Activated CD4-positive, alpha-beta T cell treated with anti-CD3 and anti-CD28 coated beads, Interleukin-10, Interleukin-2, amounts not matched to agents 100 ng/mL and 50 ng/mL, durations not matched to agents 16 hours and 8 hours (primary cell): ENCODE measurements around the gene OR6S1.
A peak's percentile ranks its signal among the peaks of the same experiment; 100 is the strongest.
"Not testable (repeated sequence)": the region's sequence is repeated elsewhere in the genome, so short reads cannot be mapped to it uniquely, and the experiment has no call there.

Experiments used
- DNase-seq: peaks from one replicate; pipeline ENCODE4 v3.0.0-alpha.2; 2020

The OR6S1 gene

DNA sequence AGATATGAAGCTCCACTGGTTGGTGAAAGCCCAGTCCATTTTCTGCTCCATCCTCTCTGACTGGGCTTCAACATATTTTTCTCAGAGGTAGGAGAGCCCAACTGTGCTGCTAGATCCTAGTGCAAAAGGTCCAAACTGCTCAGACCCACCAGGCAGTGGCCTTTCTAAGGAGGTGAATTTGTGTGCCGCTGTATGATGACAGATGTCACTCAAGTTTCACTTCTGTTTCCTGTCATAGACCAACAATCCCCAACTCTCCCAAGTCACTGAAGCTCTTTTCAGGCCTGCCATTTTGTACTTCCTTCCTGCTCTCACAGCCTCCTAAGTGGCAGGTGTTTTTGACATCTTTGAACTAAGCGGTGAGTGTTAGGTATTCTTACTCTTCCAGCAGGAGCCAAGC is 26.5 kb upstream of the OR6S1 start:
- peak; percentile 84 for DNase-seq

GRCh38 chr14:20666400-20666961 is 25.0 kb upstream of the OR6S1 start:
- not testable (repeated sequence) for DNase-seq

DNA sequence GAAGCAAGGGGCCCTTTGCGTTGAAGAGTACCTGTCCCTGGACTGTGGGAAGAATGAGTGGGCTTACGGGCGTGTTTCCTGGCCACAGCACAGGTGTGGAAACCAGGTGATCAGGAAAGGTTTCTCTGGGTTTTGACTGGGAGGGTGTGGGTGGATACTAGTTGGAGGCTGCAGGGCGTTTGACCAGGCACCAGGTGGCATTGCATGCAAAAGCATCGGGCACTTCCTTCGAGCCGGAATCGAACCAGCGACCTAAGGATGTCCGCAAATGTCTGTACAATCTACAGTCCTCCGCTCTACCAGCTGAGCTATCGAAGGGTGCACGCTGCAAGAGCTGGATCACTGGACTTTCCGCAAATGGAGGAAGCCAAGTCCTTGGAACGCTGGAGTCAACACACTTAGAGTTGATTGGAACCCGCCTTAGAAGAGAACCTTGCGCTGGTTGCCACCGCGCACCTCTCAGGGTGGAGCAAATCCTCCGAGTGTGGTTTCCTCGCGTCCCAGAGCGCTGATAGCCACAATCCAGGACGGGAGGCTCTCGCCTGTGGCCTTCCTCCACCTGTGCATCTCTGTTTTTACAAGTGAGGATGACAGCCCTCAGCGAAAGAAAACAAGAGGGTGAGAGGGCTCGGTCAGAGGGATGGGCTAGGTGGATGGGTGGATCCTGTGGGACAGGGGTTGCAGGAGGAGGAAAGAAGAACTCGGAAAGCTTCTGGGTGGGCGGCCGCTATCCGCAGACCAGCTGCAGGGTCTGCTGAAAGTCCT is 21.7 kb upstream of the OR6S1 start:
- DNase-seq = peak; percentile 95

GRCh38 chr14:20661197-20661596 is 19.7 kb upstream of the OR6S1 start:
- DNase-seq = no peak

DNA sequence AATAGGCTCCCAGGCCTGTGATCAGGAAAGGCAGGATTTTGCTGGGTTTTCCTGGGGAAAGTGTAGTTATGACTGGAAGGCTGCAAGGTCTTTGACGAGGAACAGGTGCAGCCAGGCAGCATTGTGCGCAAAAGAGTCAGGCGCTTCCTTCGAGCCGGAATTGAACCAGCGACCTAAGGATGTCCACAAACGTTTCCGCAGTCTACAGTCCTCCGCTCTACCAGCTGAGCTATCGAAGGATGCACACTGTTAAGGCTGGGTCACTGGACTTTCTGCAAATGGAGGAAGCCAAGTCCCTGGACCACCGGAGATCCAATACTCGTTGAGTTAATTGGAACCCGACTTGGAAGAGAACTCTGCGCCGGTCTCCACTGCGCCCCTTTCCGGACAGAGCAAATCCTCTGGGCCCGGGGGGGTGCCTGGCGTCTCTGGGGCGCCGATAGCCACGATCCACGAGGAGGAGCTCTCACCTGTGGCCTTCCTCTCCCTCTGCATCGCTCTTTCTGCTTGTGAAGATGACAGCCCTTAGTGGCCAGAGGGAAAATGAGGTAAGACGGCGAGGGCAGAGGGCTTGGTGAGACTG is 18.4 kb upstream of the OR6S1 start:
- DNase-seq = no peak

DNA sequence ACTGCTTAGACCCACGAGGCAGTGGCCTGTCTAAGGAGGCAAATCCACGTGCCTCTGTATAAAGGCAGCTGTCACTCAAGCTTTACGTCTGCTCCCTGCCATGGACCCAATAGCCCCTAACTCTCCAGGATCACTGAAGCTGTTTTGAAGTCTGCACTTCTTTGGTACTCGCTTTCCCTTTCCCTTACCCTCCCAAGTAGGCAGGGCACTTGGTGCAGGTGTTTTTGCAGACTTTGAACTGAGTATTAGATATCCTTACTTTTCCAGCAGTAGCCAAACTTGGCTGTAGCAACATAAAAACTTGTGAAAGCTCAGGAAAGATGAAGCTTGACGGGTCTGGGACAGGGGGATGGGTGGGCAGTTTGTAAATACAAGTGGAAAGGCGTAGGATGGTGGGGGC is 17.8 kb upstream of the OR6S1 start:
- DNase-seq = no peak

- no peak for DNase-seq
Measured at GRCh38 chr14:20658246-20658645, 16.8 kb upstream of the OR6S1 start.

DNA sequence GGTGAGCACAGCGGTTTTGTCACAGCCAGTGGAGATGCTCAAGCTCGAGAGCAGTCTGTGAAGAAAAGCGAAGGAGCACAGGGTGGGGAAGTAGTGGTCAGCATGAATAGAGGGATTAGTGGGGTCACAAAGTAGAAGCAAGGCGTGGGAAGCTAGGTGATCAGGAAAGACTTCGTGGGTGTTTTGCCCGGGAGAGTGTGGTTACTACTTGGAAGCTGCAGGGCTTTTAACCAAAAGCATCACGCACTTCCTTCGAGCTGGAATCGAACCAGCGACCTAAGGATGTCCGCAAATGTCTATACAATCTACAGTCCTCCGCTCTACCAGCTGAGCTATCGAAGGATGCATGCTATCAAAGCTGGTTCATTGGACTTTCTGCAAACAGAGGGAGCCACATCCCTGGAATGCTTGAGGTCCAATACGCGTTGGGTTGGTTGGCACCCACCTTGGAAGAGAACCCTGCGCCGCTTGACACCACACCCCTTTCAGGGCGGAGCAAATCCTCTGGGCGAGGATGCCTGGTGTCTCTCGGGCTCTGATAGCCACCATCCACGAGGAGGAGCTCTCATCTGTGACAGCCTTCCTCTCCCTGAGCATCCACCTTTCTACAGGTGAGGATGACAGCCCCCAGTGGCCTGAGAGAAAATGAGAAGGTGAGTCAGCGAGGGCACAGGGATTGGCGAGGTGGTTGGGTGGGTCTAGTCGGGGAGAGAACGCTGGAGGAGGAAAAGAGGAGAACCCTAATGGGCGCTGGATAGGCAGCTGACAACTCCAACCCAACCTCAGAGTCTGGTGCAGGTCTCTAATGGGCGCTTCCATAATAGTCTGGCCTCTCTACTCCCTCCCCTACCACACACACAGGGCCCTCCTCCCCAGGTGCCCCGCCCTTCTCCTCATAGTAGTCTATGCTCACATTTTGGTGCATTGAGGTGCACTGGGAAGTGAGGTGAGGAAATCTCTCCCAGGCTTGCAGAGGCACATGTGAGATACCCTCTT is 16.0 kb upstream of the OR6S1 start:
- peak; percentile 69 for DNase-seq

GRCh38 chr14:20656274-20656673 is 14.8 kb upstream of the OR6S1 start:
- no peak for DNase-seq

DNA sequence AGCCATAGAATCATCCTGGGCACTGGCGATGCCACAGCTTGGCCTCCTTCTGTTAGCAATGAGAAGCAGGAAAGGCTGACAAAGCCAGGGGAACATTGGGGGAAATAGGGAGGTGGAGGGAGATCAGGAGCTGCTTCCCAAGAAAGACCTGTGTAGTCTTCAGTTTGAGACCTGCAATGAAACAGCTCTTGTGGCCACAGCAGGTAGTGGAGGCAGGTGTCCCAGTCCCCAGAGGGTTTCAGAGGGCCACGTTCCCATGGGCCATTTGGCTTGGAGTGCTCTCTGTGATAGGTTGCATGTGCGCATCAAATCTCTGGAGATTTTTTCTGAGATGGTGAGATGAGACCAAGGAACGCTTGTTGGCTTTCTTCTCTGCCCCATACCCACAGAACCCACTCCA is 14.4 kb upstream of the OR6S1 start:
- DNase-seq = no peak

- peak; percentile 92 for DNase-seq
Measured at GRCh38 chr14:20652996-20653975, 11.8 kb upstream of the OR6S1 start.

DNA sequence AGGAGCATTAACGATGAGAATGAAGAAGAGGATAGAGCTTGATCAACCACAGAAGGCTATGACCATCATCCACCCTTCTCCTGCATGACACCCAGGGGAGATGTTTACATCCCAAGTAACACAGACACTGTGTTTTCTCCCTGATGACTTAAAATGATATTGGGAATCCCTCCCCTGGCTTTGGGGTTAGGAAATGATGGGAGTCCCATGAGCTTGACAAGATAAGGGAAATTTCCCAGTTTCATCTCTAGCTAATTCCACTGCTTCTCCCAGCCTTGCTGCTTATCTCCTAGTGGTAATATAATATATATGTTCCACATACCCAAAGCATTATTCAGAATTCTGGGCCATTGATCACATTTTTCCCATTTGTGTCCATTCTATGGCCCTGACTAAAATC is 4.0 kb upstream of the OR6S1 start:
- no peak for DNase-seq

DNA sequence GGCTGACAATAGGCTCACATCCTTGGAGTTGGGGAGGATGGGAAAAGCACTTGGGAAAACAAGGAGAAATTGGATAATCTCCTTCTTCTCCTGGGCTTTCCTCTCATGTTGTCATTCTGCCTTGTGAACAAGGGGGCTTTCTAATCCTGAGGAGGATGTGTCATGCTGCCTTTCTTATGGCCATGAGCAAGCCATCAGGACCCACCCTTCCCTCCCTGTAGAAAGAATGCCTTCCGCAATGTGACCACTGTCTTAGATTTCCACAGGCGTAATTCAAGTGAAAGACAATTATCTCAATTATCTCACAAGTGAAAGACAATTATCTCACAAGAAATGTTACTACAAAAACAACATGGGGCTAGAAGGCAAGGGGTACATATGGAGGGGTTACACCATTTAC is 3.0 kb upstream of the OR6S1 start:
- no peak for DNase-seq

GRCh38 chr14:20642755-20643154 is 1.3 kb upstream of the OR6S1 start:
- DNase-seq = not testable (repeated sequence)

DNA sequence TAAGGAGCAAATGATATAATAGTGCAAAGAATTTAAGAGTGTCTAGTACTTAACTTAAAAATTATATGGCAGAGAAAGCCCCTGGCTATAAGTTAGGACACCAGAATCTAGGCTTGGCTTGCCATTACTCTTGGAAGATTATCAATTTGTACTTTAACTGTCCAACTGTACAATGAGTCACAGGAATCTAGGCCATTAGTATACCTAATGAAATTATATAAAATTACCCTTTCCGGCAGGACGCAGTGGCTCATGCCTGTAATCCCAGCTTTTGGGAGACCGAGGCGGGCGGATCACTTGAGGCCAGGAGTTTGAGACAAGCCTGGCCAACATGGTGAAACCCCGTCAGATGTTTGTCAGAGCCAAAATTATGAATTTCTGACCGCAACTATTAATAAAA is 691 bp upstream of the OR6S1 start:
- no peak for DNase-seq

GRCh38 chr14:20632831-20633691 is 8.4 kb downstream of the OR6S1 start:
- DNase-seq = peak; percentile 92

GRCh38 chr14:20632448-20632830 is 9.1 kb downstream of the OR6S1 start:
- DNase-seq = peak; percentile 65

DNA sequence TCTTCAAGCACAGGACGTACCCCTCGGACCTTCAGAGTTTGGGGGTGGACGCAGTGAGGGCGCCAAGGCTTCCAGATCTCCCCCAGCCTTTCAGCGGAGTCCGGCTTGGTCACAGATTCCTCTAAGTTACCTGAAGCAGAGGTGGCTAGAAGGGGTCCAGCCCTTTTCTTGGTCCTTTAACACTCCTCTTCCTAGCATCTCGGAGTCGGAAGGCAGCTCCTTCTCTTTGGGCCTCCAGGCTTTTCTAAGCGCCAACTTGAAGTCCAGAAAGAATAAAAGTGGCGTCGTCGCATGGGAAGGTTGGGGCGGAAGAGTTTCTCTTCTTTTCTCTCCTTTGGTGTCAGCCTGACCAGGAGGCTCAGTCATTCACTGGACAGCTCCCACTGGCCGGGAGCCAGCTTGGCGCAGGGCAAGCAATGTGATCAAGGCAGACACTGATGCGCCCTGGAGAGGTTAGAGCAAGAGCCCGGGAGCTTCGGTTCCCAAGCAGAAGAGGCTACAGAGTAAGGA is 9.6 kb downstream of the OR6S1 start:
- DNase-seq = no peak

GRCh38 chr14:20631023-20631879 is 10.2 kb downstream of the OR6S1 start:
- peak; percentile 80 for DNase-seq
